ENCODE data around the gene DPH2.
A peak's percentile ranks its signal among the peaks of the same experiment; 100 is the strongest.

DPH2 gene

DNA sequence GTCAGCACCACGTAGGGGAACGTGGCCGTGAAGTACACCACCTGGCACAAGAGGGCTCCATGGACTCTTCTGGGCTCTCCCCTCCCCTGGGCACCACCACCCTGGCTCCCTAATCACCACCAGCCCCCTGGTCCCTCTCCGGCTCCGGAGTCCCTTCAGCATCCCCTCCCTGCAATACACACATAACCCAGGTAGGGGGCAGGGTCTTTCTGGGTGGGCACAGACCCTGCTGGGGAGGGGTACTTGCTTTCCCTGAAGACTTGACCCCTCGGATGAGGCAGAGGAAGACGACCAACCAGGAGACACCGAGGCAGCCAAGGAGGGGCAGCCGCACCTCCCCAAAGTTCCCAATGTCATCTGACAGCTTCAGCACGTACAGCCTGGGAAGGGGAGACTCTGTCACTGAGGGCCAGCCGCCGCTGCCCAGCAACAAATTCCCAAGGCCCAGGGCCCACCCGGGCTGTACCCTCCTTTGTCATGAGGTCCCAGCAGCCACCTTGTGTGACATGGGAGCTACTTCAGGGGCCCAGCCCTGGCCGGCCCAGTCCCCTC is 32.9 kb downstream of the DPH2 start:
- no peak for DNase-seq

DNA sequence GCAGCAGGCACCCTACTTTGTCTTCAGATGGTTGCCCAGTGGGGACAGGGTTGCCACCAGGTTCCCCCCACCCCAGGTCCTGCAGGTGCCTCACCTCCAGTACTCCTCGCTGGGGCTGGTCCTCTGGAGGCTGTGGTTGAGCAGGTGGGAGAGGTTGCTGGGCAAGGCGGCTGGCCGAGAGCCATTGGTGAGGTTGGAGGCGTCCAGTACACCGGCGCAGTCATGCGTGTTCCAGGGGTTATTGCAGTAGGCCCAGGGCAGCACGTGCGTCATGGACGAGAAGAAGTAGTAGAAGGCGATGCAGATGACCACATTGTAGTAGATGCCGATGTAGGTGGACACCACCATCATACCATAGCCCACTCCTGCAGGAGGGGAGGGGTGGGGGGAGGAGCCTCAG is 38.4 kb downstream of the DPH2 start:
- no peak for DNase-seq

DNA sequence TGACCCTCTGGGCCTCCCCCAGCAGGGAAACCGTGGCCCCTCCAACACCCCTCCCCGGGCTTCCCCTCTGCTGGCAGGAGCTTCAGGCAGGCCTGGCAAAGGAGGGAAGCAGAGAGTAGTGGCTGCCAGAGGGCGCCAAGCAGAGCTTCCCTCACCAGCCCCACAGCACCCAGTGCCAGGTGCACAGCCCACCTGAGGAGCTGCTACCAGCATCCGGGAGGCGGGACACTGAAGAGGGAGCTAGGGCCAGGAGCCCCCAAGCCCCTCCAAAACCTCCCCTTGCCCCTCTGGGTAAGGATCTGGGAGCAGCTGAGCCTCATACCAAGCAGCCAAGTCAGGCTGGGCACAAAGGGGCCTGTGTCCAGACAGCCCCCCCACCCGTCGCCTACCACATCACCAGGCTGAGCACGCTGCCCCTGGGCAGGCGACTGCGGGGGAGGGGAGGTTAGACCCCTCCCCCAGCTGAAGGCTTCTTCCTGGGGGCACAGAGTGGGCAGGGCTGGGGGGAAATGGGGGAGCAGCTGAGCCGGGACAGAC is 41.2 kb downstream of the DPH2 start:
- no peak for DNase-seq

DNA sequence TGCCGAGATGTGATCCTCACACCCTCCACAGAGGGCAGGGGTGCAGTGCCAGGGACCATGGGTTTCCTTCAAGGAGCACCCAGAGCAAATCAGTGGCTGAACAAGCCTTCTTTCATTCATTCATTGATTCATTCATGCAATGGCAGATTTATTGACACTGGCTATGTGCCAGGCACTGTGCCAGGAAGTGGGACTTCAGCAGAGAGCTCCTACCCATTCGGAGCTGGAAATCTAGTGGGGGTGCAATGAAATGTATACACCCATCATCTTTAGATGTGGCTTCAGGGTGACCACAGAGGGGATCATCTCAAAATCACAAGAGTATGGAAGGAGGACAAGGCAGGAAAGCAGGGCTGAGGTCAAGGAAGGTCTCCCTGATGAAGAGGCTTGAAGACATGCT is 42.6 kb downstream of the DPH2 start:
- DNase-seq: peak; percentile 64

DNA sequence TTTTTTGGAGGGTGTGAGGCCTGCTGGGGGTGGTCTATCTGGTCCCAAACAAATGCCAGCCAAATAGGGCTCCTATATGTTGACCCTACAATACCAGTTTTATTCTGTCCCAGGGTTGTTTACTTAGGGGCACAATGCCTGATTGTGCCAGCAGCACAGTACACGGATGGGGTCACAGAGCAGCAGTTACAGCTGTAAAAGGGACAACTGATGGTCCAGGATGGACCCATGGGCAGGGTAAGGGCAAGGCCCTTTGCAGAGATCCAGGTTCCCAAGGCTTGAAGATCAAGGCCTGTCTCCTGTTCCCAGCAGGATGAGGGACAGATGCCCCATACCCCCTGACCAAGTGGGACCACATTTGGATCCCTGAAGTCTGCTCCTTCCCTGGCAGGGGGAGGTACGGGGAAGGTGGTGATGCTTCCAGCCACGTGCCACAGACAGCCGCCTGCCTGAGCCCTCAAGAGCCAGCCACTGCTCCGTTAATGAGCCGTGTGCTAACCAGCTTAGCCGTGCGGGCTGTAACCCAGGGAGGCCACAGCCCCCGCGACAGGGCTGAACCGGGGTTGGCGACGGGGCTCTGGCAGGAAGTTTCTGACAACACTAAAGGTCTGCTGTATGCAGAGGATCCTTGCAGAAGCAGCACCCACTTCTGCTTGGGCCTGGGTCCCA is 43.3 kb downstream of the DPH2 start:
- DNase-seq: no peak

DNA sequence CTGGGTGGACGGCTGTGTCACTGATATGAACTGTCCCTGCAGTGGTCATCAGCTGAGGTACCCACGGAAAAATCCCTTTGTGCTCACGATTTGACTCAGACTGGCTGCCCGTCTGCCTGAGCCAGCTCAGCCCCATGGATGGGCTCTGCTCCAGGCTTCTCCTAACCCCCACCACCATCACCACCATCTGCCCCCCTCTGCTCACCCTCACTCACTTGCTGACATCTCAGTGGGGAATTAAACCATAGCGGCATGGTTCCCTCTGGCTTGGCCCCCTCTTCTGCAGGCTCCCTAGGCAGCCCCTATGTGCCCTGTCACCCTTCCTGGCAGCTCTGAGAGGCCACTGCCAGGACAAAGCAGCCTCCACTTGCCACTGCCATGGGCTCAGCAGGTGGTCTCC is 44.1 kb downstream of the DPH2 start:
- DNase-seq: no peak

DNA sequence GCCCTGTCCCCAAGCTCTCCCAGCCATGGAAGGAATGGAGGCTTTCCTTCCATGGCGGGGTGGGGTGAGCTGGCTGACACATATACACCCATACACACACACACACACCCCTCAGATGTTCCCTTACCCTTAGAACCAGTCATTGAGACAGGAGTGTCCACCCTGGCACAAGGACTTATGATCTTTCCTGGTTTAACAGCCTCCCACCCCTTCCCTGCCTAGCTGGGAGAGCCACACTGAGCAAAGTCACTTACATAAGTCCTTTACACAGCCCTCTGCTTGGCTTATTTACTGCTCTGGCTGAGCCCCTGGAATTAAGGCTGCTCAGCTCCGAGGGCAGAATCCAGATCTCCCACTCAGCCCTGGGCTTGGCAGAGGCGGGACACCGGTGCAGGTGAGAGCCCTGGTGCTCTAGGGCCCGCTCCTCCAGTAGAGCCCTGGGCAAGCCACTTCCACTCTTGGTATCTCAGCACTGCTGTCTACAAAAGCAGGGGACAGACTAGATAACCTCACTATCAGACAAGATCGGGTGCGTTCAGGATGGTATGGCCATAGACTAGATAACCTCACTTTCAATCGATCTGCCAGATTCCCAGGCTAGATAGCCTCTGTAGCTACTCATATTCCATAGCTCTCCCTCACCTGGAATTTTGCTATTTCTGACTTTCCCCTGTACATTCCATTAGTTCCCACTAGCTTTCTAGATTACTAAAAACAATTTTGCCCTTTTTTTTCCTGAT is 44.7 kb downstream of the DPH2 start:
- DNase-seq: no peak

DNA sequence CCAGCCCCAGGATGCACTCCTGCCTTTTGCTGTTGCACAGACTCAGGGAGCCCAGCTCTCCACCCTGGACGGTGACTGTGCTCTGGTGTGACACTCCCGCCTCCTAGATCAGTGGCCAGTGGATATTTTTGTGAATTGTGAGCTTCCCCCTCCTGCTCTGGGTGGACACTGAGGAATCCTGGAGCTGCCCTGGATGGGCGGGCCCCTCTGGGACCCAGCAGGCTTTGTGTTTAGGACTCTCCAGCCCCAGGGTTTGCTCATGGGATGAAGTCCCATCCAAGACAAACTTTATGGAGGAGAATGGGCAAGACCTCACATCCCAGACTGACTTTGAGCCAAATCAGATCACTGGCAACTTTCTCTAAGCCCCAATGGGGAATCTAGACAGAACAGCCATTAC is 45.4 kb downstream of the DPH2 start:
- no peak for DNase-seq

DNA sequence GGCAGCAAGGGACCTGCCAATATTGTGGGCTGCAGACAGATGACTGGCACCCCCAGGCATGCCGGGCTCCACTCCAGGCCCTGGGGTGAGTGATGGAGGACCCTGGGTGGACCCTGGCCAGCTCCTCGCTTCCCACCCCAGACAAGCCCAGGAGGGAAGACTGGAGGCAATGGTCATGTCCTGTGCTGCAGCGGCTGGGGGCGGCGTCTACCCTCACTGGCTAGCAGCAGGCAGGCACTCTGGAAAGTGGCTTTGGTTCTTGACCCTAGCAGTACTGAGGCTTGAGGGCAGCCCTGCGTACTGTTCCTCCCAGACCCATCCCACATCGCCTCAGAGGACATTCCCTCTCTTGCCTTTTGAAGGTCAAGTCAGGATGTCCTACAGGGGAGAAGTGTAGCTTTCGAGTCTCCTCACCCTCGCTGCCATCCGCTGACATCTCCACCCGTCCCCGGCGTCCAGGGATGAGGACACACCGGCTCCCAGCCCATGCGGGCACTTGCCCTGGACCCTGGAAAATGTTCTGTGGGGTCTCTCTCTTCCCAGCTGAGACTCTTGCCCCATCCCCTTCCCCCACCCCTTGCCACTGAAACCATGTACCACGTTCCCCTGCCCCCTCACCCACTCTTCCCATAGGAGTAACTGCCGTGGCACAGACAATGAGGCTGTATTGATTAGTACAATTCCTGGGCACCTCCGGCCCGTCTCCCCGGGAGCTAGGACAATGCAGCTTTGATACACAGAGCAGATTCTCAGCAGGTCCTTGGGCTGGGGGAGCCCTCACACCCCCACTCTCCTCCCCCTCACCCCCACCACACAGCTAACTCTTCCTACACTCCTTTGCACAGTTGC is 46.5 kb downstream of the DPH2 start:
- no peak for DNase-seq

DNA sequence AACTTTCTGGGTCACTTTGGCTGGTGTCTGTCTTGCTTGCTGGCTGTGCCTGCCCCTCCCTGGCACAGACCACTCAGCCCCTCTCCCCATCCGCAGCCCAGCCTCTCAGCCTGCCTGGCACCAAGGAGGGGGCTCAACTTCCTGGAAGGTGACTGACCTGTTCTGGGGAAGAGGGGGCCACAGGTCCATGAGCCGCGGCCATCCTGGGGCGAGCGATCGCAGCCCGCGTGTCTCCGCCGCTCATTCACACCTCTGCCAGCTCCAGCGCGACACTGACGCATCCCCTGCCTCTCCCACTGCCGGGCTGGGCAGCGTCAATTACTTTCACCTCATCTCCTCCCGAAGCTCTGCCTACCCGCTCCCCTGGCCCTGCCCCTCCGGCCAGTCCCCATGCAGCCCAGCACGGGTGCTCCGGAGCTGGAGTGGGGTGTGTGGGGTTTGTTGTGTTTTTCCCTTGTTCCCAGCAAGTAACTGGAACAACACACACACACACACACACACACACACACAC is 47.1 kb downstream of the DPH2 start:
- no peak for DNase-seq

DNA sequence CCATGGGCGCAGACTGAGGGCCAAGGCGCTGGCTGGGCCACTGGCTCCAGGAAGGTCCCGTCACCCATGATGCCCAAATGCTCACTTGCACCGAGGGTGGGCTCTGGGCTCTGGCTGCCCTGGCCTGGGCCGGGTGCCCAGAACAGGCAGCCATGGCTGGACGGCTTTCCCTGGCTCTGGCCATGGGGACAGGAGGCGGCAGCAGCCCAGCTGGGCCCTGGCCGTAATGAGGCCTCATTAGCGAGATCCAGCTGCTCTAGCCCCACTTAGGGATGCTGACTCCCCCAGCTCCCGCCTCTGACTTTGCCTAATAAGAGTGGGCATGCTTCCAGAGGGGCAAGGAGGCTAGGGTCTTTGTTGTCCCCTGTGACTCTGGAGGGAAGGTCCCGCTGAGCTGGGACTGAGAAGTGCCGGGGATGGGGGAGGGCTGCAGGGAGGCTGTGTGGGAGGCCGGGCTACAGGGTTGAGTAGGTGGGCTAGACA is 49.7 kb downstream of the DPH2 start:
- no peak for DNase-seq

DNA sequence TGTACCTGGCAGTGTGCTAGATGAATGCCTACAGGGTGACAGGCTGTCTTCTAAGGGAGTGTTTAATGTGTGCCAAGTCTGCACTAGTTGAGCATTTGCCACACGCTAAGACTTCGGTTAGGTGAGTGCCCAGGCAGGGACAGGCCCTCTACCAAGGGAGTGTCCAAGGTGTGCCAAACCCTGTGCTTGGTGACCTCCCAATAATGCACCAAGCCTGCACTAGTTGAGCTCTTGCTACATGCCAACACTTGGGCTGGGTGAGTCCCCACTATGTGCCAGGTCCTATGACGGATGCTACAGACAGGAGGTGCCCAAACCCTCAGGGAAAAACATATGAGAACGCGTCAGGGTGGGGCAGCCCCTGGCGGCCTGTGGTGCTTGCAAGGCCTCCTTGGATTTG is 50.7 kb downstream of the DPH2 start:
- no peak for DNase-seq

DNA sequence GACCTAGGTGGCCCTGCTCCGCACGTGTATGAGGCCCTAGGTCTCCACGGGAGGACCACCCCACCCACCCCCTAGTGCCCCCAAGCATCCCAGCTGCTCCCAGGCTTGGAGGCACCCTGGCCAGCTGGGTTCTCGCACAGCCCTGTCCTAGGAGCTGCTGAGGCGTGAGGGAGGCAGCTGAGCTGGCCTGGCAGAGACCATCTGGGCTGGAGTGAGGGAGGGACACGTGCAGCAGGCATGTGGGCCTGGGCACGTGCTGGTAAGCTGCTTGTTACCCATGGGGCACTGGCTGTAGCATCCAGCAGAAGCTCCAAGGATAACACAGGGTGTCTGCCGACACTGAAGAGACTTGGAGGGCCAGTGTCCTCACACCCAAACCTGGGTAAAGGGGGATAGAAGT is 51.3 kb downstream of the DPH2 start:
- no peak for DNase-seq

DNA sequence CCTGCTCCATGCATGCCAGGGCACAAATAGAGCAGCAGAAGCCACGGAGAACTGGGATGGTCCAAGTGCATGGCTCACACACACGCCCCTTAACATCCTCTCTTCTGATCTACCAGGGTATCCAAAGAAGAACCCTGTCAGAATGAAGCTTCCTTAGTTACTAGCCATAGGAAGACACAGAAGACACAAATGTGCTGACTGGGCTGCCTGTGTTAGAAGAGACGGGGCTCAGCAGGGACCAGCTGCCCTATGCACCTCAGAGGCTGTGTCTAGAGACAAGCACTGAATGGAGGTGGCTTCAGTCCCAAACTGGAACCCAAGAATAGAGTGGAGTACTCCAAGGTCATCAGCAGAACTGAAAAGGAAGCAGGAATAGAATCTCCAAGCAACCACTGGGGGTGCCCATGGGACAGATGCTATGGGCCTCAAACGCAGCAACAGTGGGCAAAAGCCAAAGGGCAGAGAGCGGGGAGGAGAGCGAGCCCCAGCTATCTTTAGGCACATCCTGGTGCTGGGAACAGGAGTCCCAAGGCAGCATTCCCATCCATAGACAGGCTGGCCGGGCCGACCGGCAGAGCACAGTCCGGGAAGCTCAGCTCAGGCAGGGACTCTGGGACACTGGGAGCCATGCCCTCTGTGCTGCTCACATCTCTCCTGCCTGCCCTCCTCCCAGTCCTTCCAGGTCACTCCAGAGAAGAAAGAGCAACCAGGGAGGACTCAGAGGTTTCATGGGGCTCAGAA is 51.9 kb downstream of the DPH2 start:
- no peak for DNase-seq
